Nephron (organoid): ENCODE data around the gene TMEM134.
"Not testable (repeated sequence)": the region's sequence is repeated elsewhere in the genome, so short reads cannot be mapped to it uniquely, and the experiment has no call there.

Experiments
- H3K27ac Mint-ChIP-seq, 3 experiments: 2 replicates each; pipeline ENCODE4 v1.8.0; 2020; ENCODE audit warnings: mixed read lengths in 3 of 3, mild to moderate bottlenecking in 2 of 3, moderate library complexity in 1 of 3
- H3K27me3 Mint-ChIP-seq: 2 replicates; pipeline ENCODE4 v1.8.0; 2021; ENCODE audit warnings: low read depth, mild to moderate bottlenecking, moderate library complexity, mixed read lengths
- H3K36me3 Mint-ChIP-seq: 2 replicates; pipeline ENCODE4 v1.8.0; 2020; ENCODE audit warnings: low read depth, mixed read lengths
- H3K4me1 Mint-ChIP-seq: 2 replicates; pipeline ENCODE4 v1.8.0; 2020; ENCODE audit warnings: mixed read lengths
- H3K4me3 Mint-ChIP-seq, 3 experiments: 2 replicates each; pipeline ENCODE4 v1.8.0; 2020; ENCODE audit warnings: mild to moderate bottlenecking in 3 of 3, mixed read lengths in 3 of 3, moderate library complexity in 2 of 3
- H3K9me3 Mint-ChIP-seq: 2 replicates; pipeline ENCODE4 v1.8.0; 2020; ENCODE audit warnings: mixed read lengths
- TF ChIP-seq, protein P1 (sequence below), 3 experiments: fragments of 200-600 bp; sonication (generic); IDR thresholded peaks; one replicate each; pipeline ENCODE4 v1.5.0; 2021; ENCODE audit warnings: antibody characterized with exemption in 3 of 3; ENCODE audit not compliant: unreplicated experiment in 3 of 3

Gene TMEM134

DNA sequence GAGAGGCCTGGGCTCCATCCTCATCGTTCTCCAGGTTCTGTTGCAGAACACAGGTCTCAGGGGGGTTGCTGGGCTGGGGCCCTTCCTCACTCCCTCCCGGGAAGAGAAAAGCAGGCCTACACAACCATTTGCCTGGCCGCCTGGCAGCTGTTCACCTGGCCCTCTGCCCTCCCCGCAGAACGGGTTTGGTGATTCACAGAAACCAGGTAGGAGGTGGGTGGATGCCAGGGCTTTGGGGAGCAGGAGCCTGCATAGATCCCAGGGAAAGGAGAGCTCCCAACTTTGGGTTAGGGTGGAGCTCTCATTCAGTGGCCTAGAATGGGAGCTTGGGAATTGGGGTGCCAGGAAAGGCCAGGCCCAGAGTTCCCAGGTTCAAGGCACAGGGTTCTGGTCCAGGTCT, 995 bp downstream of the TMEM134 start:
- H3K27me3 Mint-ChIP-seq, result no peaks in the 10 kb centered on the region
- H3K9me3 Mint-ChIP-seq, result no peaks in the 10 kb centered on the region
- H3K4me3 Mint-ChIP-seq, result peak overlapping the region; percentile 91 to 95 (median 95)
- TF ChIP-seq, protein P1, sequence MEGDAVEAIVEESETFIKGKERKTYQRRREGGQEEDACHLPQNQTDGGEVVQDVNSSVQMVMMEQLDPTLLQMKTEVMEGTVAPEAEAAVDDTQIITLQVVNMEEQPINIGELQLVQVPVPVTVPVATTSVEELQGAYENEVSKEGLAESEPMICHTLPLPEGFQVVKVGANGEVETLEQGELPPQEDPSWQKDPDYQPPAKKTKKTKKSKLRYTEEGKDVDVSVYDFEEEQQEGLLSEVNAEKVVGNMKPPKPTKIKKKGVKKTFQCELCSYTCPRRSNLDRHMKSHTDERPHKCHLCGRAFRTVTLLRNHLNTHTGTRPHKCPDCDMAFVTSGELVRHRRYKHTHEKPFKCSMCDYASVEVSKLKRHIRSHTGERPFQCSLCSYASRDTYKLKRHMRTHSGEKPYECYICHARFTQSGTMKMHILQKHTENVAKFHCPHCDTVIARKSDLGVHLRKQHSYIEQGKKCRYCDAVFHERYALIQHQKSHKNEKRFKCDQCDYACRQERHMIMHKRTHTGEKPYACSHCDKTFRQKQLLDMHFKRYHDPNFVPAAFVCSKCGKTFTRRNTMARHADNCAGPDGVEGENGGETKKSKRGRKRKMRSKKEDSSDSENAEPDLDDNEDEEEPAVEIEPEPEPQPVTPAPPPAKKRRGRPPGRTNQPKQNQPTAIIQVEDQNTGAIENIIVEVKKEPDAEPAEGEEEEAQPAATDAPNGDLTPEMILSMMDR (IDR thresholded peaks at IDR 0.05; ENCODE audit: unreplicated experiment in 3 of 3), result no peak
- peaks cover 6% of the 10 kb centered on the region for H3K4me1 Mint-ChIP-seq
- peak overlapping the region; percentile 89 to 93 (median 92) for H3K27ac Mint-ChIP-seq
- no peaks in the 10 kb centered on the region for H3K36me3 Mint-ChIP-seq

GRCh38 chr11:67466962-67467771, 1.9 kb downstream of the TMEM134 start:
- no peaks in the 10 kb centered on the region for H3K9me3 Mint-ChIP-seq
- peak overlapping the region; percentile 91 to 95 (median 95) for H3K4me3 Mint-ChIP-seq
- peaks cover 6% of the 10 kb centered on the region for H3K4me1 Mint-ChIP-seq
- H3K36me3 Mint-ChIP-seq, result no peaks in the 10 kb centered on the region
- H3K27ac Mint-ChIP-seq, result peak overlapping the region; percentile 30 to 92 (median 50)
- H3K27me3 Mint-ChIP-seq, result no peaks in the 10 kb centered on the region
- TF ChIP-seq, protein P1 (IDR thresholded peaks at IDR 0.05; ENCODE audit: unreplicated experiment in 3 of 3), result no peak

- TF ChIP-seq, protein P1 (IDR thresholded peaks at IDR 0.05; ENCODE audit: unreplicated experiment in 3 of 3), result no peak
- no peaks in the 10 kb centered on the region for H3K36me3 Mint-ChIP-seq
- H3K27me3 Mint-ChIP-seq, result no peaks in the 10 kb centered on the region
- peak overlapping the region; percentile 69 to 95 (median 91) for H3K4me3 Mint-ChIP-seq
- H3K4me1 Mint-ChIP-seq, result peaks cover 6% of the 10 kb centered on the region
- H3K27ac Mint-ChIP-seq, result peak overlapping the region in 1 of 3 experiments; percentile 30
- no peaks in the 10 kb centered on the region for H3K9me3 Mint-ChIP-seq
Observed at GRCh38 chr11:67466367-67466766, 2.7 kb downstream of the TMEM134 start.

GRCh38 chr11:67465530-67465929, 3.5 kb downstream of the TMEM134 start:
- not testable (repeated sequence) for H3K9me3 Mint-ChIP-seq, H3K27me3 Mint-ChIP-seq, H3K4me1 Mint-ChIP-seq, H3K36me3 Mint-ChIP-seq
- H3K4me3 Mint-ChIP-seq, result peak overlapping the region; percentile 81
- peak overlapping the region; percentile 51 to 88 (median 73) for H3K27ac Mint-ChIP-seq

- peaks cover 6% of the 10 kb centered on the region for H3K4me1 Mint-ChIP-seq
- peak overlapping the region; percentile 51 to 88 (median 73) for H3K27ac Mint-ChIP-seq
- TF ChIP-seq, protein P1 (IDR thresholded peaks at IDR 0.05; ENCODE audit: unreplicated experiment in 3 of 3), result no peak
- peak overlapping the region; percentile 81 for H3K4me3 Mint-ChIP-seq
- H3K36me3 Mint-ChIP-seq, result no peaks in the 10 kb centered on the region
- no peaks in the 10 kb centered on the region for H3K9me3 Mint-ChIP-seq
- H3K27me3 Mint-ChIP-seq, result no peaks in the 10 kb centered on the region
Observed at GRCh38 chr11:67465189-67465510, 3.9 kb downstream of the TMEM134 start.

DNA sequence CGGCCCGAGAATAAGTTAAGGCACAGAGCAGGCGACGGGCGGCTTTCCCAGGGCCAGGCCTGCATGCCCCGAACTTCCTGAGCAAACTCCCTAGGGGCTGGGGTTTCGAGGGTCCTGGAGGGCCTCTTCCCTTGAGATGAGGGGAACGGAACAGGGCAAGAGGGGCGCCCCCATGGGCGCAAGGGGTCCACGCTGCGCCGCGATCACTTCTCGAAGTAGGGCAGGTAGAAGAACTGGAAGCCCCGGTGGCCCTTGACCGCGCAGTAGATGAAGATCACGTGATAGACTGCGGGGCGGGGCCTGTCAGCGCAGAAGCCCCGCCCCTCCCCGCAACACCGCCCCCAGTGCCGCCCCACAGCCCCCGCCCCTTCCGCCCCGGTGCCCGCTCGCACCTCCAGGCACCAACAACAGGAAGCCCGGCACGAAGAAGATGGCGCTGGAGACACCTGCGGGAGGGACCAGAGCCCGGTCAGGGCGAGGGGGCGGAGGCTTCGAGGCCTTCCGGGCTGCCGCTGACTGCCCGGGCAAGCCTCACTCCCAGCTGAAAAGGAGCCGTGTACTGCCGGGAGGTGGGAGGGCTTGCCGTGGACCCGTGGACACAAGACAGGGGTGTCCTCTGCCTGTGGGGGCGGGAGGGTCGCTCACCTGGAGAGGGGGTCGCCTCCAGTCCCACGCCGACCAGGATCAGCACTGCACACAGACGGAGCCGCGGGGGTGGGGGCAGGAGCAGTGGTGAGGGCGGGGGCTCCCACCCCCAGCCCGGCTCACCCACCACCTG, 4.5 kb downstream of the TMEM134 start:
- Mint-ChIP-seq H3K36me3 (no peaks in the 10 kb centered on the region), H3K9me3 (no peaks in the 10 kb centered on the region), H3K27ac (peak overlapping the region; percentile 61 to 88 (median 75)), H3K4me3 (peak overlapping the region; percentile 78 to 81 (median 81)), H3K27me3 (no peaks in the 10 kb centered on the region), H3K4me1 (peaks cover 6% of the 10 kb centered on the region)
- TF ChIP-seq, protein P1 (IDR thresholded peaks at IDR 0.05; ENCODE audit: unreplicated experiment in 3 of 3), result no peak
